Stimulated activated CD4-positive, alpha-beta T cell treated with anti-CD3 and anti-CD28 coated beads, Interleukin-12 subunit alpha, Interleukin-12 subunit beta, amount 100 ng/mL, for 48 hours (primary cell): ENCODE measurements around the gene SGMS1.

ENCODE experiments used
- DNase-seq, 3 donors: peaks; one replicate each; pipeline ENCODE4 v3.0.0-alpha.2; 2020; ENCODE audit warnings: low read depth in 2 of 3, low spot score in 1 of 3

The SGMS1 gene

DNA sequence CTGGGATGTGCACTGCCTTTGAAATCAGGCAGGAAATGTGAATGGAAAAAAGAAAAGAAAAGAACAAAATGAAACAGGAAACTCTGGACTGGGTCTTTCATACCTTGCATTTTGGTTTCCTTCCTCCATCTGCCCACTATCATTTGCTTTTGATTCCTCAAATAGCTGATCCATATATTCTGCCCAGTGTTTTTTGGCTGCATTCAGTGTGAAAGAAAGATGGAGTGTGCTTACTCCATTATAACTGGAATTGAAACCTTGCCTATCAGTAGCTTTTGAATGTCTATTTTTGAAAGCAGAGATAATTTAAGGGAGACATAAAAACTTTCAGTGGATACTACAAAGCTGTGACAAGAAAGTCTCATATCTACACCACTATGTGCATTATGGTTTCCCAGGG, 308.3 kb downstream of the SGMS1 start:
- DNase-seq: no peak

DNA sequence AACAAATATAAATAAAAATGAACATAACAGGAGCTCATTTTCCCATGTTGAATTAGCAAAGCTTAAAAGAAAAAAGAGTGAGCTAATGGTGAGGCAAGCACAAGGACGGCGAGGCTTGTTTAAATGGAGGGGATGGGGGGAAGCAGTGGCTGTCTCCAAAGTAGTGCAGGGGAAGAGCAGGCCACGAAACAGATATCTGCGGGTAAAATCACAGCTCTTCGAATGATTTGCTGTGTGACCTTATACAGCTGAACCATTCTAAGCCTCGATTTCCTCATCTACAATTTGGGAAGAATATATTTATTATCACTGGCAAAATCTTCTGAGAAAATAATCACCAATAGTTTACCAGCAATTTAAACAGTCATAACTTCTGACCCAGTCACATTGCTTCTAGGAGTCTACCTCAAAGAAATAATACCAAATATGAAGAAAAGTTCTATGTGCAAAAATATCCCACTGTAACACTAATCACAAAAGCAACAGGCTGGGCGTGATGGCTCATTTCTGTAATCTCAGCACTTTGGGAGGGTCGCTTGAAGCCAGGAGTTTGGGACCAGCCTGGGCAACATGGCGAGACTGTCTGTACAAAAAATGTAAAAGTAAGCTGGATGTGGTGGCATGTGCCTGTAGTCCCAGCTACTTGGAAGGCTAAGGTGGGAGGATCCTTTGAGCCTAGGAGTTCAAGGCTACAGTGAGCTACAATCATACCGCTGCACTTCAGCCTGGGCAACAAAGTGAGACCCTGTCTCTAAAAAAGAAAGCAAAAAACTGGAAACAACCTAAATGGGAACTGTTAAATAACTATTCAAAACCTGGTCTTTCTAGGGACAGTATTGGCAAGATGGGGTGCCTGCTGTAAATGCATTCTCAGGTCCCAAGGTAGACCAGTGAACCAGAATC, 309.3 kb downstream of the SGMS1 start:
- no peak for DNase-seq

- no peak for DNase-seq
Measured at GRCh38 chr10:50312464-50313437, 311.0 kb downstream of the SGMS1 start.

- DNase-seq: peak; percentile 3 to 18 (median 14)
Measured at GRCh38 chr10:50310560-50311174, 313.1 kb downstream of the SGMS1 start.

DNA sequence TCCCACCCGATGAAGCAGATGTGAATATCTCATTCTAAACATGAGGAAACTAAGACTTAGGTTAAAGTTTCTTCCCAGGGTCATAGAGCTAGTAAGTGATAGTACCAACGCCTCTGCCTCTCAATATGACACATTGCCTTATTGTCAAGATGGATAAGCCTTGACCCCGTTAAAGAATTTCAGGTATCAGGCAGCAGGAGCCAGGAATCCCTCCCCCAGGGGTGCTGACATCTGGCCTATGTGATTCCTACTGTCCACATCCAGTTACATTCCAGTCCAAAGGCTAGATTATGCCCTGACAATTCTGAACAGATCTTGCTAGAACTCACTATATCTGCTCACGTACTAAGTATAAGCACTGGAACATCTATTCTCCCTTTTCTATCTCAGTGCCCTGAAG, 314.4 kb downstream of the SGMS1 start:
- DNase-seq: no peak

DNA sequence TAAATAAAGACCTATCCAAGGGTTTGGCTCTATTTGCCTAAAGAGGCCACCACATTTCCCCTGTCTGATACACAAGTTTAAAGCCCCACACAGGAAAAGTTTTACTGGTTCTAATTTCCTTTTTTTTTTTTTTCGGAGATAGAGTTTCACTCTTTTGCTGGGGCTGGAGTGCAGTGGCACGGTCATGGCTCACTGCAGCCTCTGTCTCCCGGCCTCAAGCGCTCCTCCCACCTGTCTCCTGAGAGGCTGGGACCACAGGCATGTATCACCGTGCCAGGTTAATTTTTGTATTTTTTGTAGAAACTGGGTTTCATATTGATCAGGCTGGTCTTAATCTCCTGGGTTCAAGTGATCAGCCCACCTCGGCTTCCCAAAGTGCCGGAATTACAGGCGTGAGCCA, 319.1 kb downstream of the SGMS1 start:
- no peak for DNase-seq

DNA sequence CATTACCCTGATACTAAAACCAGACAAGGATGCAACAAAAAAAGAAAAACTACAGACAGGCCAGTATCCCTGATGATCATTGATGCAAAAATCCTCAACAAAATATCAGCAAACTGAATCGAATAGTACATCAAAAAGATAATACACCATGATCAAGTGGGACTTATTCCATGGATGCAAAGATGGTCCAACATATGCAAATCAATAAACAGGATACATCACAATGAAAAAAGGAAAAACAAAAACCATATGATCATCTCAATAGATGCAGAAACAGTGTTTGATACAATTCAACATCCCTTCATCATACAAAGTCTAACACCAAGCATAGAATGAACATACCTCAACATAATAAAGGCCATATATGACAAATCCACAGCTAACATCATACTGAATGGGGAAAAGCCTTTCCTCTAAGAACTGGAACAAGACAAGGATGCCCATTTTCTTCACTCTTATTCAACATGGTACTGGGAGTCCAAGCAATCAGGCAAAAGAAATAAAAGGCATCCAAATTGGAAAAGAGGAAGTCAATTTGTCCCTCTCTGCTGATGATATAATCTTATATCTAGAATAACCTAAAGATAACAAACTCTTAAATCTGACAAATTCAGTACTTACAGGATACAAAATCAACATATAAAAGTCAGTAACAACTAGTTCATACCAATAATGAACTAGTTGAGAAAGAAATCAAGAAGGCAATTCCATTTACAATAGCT, 323.6 kb downstream of the SGMS1 start:
- DNase-seq: no peak

- no peak for DNase-seq
Measured at GRCh38 chr10:50295367-50295766, 328.4 kb downstream of the SGMS1 start.

DNA sequence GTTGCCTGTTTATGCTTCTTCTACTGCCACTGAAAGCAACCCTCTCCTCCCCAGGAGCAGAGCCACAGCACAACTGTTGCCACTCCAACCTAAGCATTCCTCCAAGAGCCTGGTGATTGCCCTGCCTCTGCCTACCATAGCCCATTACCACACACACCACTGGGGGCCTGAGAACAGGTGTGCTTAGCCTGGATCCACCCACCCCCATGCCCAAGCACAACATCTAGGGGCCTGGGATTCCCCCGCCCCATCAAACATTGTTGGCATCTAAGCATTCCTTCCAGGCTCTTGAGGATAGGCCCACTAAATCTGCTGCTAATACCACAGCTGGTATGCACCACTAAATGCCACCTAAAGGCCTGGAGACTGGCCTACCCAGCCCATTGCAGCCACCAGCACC, 329.2 kb downstream of the SGMS1 start:
- no peak for DNase-seq

DNA sequence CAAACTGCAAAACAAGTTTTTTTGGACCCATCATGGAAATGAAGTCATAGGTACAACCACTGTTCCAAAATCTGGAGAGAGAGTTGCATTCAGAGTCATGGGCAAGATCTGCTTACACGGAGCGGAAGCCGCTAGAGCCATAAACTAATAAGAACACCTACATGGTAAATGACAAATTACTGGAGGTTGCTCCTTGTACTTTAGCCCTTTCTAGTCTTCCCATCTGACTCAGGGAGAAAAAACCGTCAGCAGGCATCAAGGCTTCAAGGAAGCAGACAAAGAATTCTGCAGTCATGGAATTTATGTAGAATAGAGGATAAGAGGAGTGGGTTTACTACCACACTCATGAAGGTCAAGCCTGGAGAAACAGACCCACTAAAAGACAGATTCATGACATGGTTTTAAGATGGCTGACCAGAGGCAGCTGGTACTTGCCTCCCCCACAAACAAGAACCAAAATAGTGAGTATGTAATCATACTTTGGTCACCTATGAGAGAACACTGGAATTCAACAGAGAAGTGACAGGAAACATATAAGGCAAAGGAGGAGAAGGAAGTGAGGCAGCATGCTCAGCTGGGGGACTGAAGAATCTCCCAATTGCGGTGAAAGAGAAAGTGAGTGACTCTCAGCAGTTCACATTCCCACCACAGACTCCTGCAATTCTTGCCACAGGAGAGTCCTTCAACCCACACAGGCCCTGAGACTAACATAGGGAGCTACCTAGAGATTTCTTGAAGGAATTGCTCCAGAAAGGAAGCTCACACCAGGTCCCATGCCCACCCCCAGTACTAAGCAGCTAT, 330.0 kb downstream of the SGMS1 start:
- no peak for DNase-seq

DNA sequence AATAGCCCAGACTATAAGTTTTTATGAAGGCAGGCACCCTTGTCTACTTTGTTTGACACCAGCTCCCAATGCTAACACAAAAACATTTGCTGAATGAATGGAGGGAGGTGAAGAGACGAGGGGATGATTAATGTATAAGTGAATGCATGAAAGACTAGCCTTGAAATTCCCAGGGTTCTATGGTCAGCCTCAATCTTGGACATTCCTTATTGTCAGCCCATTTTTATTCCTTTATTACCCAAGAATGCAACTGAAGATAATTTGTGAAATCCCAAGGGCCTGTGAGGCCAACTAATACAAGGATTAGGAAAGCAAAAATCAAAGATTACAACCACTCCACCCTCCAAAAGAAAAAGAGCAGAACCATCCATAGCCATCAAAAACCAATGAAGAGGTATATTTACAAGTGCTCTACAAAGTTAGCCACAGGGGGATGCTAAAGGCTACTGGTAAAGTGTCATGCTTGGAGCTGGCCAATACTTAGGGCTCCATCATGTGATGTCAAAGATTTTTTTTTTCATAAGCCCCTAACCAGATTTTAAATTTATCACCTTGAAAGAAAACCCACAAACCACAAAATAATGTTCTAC, 332.4 kb downstream of the SGMS1 start:
- DNase-seq: no peak

- no peak for DNase-seq
Measured at GRCh38 chr10:50289196-50289595, 334.6 kb downstream of the SGMS1 start.

DNA sequence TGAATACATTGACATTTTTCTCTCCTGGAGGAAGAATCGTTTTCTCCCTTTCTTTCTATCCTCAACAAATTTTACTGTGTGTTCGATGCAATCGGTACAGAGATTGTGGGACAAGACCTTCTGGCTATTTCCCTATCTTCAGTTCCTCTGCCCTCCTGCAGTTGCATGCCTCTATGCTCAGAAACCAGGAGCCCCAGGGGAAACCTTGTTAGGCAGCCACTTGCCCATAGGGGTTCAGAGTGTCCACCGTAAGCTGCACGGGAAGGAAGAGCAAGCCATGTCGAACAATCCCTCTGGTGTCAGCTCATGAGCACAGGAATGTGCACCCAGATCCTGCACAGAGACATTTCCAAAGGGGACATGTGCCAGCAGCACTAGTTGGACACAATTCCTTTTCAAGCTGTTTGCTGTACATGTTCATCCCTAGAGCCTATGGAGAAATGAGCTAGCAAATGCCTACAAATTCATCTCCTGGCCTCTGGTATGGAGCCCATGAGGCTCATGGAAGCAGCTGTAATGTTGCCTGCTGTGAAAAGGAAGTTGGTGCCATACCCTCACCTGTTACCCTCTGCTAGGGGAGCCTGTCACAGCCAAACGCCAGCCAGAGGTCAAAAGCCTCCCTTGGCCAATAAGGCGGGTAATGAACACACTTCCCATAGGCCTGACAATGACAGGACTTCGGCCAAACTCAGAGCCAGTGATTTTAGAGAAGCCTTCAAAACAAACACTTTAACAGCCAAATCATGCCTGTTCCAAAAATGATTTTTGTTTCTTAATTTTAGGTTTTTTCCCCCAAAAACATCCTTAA, 336.6 kb downstream of the SGMS1 start:
- DNase-seq: no peak

- DNase-seq: no peak
Measured at GRCh38 chr10:50286517-50286916, 337.2 kb downstream of the SGMS1 start.

DNA sequence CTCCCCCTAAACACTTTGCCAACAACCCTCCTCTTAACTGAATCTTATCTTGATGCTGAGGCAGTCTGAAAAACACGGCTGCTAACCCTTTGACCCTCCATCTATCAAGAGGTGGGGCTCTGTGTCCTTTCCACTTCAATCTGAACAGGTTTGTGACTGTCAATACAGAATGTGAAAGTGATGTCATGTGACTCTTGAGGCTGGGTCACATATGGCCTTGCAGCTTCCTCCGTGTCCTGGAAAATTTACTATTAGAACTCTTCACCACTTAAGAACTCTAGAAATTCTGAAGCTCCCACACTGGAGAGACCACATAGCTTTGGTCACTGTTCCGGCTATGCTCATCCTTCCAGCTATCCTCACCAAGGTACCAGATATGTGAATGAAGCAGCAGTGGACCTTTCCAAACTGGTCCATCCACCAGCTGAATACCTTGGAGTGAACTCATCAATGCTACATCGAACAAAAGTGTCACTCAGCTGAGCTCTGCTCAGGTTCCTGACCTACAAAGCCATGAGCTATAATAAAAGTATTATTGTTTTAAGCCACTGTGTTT, 341.7 kb downstream of the SGMS1 start:
- no peak for DNase-seq

- DNase-seq: no peak
Measured at GRCh38 chr10:50281210-50281966, 342.4 kb downstream of the SGMS1 start.

GRCh38 chr10:50280049-50280841, 343.5 kb downstream of the SGMS1 start:
- no peak for DNase-seq
